Muscle of leg (tissue), 11 donors: Measurements from ENCODE around the gene SWAP70. TPM values are rescaled to one million over a fixed set of nuclear protein-coding genes. Genes with fewer than 3 reads are reported as not detected.

Experiments
- DNase-seq: peaks from one replicate; pipeline ENCODE4 v3.0.0; 2013
- H3K27ac ChIP-seq: one replicate; pipeline ENCODE4 v1.5.1; 2013; ENCODE audit warnings: mild to moderate bottlenecking, low read length, control low read depth
- H3K27me3 ChIP-seq: one replicate; pipeline ENCODE4 v1.6.1; 2013; ENCODE audit warnings: low read length; ENCODE audit not compliant: control insufficient read depth, insufficient read depth
- H3K36me3 ChIP-seq: one replicate; pipeline ENCODE4 v1.6.1; 2013; ENCODE audit warnings: low read length; ENCODE audit not compliant: control insufficient read depth, insufficient read depth
- H3K4me1 ChIP-seq: one replicate; pipeline ENCODE4 v1.6.1; 2013; ENCODE audit warnings: low read length; ENCODE audit not compliant: control insufficient read depth, insufficient read depth
- H3K4me3 ChIP-seq: one replicate; pipeline ENCODE4 v1.5.1; 2013; ENCODE audit warnings: low read length, control low read depth
- H3K9me3 ChIP-seq: replicated peaks from 2 replicates; pipeline ENCODE4 v1.6.1; 2013; ENCODE audit warnings: low read depth, low read length; ENCODE audit not compliant: control insufficient read depth
- WGBS: methylation state at CpG from one replicate; pipeline ENCODE4 v1.1.5; 2013; ENCODE audit warnings: missing lambda C conversion rate; ENCODE audit not compliant: insufficient coverage; 5-methylcytosine and 5-hydroxymethylcytosine counted together
- polyA plus RNA-seq, 8 donors: library from polyadenylated mRNA; unstranded; fragments of 120-200 nt; gene quantifications; one replicate each; pipeline versions ENCODE4 v1.2.1 to v1.2.3, GENCODE V29; 2013; ENCODE audit warnings: inconsistent platforms in 1 of 8, low replicate concordance in 1 of 8; ENCODE audit not compliant: insufficient read length in 8 of 8, insufficient read depth in 1 of 8
- total RNA-seq: library from RNA; stranded (reverse); fragments of 120-200 nt; gene quantifications from one replicate; pipeline ENCODE4 v1.2.4, GENCODE V29; 2013

The SWAP70 gene
- total and polyA plus RNA-seq, 9 donors, result 9.1 to 18.5 (median 12.4) TPM

DNA sequence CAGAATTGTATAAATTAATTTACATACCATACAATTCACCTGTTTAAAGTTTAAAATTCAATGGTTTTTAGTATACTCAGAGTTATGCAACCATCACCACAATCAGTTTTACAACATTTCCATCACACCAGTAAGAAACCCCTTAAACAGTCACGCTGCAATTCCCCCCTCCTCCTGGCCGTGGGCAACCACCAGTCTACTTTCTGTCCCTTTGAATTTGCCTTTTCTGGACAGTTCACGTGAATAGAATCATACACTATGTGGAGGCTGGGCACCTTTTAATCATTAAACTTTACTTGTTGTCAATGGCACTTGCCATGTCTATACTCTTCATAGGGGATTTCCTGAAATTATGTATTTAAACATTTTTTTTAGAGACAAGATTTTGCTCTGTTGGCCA, 20.1 kb upstream of the SWAP70 start:
- Histone ChIP-seq H3K27ac (no peak overlapping the region), H3K27me3 (no peaks in the 10 kb centered on the region), H3K9me3 (peaks cover 4% of the 10 kb centered on the region), H3K4me1 (no peaks in the 10 kb centered on the region), H3K36me3 (no peaks in the 10 kb centered on the region), H3K4me3 (no peak overlapping the region)
- WGBS, result 51% methylated on average over 2 of the region's 3 CpGs
- no peak for DNase-seq

DNA sequence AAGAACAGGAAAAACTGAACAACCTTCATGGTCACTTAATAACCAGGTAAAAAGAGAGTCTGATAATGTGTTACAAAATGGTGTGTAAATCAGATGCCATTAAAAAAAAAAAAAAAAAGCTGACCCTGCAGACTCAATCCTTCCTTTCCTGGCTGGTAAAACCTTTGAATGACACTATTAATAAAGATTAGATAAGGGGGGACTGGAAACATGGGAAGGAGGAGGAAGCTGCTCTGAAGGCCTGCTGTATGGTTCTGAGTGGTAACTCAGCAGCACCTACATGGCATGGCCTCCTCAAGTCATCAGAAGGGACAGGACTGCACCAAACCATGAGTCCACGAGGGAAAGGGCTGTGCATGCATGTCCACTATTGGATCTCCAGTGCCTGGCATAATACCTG, 18.0 kb upstream of the SWAP70 start:
- no peak for DNase-seq
- Histone ChIP-seq H3K4me1 (no peaks in the 10 kb centered on the region), H3K4me3 (no peak overlapping the region), H3K27me3 (no peaks in the 10 kb centered on the region), H3K27ac (no peak overlapping the region), H3K9me3 (peaks cover 8% of the 10 kb centered on the region), H3K36me3 (no peaks in the 10 kb centered on the region)
- WGBS, result 80% methylated on average over 1 of the region's 1 CpG

DNA sequence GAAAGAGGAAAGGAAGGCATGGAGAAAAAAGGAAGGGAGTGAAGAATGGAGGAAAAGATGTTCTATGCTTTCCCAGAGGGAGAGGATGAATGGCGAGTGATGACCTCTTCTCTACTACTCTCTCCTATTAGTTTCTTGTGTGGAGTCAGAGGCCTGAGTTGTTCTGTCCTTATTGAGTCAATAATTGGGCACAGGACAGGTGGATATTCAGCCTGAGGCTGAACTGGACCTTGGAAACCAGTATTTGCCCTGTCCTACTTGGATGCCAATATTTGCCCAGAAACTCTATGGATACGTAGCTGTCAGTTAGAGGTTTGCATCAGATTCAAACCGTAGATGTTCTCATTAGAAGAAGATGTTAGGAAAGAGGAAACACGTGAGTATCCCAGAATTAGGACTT, 17.6 kb upstream of the SWAP70 start:
- no peaks in the 10 kb centered on the region for H3K27me3 ChIP-seq
- no peak overlapping the region for H3K27ac ChIP-seq
- no peaks in the 10 kb centered on the region for H3K4me1 ChIP-seq
- peaks cover 8% of the 10 kb centered on the region for H3K9me3 ChIP-seq
- H3K4me3 ChIP-seq, result no peak overlapping the region
- DNase-seq, result no peak
- WGBS, result 100% methylated on average over 1 of the region's 4 CpGs
- no peaks in the 10 kb centered on the region for H3K36me3 ChIP-seq

DNA sequence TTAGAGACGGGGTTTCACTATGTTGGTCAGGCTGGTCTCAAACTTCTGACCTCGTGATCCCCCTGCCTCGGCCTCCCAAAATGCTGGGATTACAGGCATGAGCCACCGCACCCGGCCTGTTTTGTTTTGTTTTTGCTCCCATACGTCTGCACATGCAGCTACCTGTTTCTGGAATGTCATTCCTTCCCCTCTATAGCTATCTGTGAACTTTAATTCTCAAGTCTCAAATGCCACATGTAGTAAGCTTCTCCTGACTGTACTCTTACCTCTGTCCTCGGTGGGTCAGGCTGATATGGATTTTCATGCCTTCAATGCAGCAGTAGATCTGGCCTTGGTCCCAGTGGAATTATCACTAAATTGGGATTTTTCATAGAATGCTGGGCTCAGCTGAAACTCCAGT, 12.4 kb upstream of the SWAP70 start:
- no peaks in the 10 kb centered on the region for H3K4me1 ChIP-seq
- peaks cover 14% of the 10 kb centered on the region for H3K9me3 ChIP-seq
- DNase-seq, result no peak
- no peaks in the 10 kb centered on the region for H3K36me3 ChIP-seq
- H3K27me3 ChIP-seq, result no peaks in the 10 kb centered on the region
- no peak overlapping the region for H3K27ac ChIP-seq
- 88% methylated on average over 2 of the region's 7 CpGs for WGBS
- H3K4me3 ChIP-seq, result no peak overlapping the region

DNA sequence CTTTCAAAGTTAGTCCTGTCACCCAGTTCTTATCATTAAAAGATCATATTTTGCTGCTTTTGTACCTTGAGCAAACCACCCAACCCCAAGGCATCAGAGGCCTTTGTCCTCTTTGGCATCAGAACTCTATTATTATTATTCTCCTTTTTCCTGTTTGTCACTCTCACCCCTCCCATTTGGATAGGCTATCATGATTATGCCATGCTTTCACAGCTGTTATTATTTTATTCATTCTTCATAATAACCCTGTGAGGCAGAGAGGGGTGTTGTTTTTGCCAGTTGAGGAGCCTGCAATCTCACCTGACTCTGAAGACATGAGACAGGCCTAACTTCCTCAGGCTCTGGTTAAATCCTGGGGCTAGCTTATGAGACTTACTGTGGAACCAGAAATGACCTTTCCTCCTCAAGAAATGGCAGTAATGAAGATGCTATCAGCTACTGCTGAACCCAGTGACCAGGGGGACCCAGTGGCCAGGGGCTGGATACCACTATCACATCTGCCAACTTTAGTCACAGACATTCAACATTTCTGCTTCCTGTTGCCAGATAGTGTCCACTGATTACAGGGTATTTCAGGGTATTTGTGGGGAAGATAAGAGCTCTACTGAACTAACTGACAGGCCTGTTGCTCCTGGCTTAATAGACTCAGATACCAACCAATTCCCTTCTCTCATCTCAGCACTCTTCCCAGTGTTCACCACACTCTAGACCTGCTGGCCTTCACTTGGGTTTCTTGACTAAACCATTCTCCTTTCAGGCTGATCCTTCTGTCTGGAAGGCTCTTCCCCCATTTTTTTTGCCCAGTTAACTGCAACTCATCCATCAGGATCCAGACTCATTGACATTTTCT, 11.8 kb upstream of the SWAP70 start:
- H3K4me1 ChIP-seq, result no peaks in the 10 kb centered on the region
- no peak overlapping the region for H3K27ac ChIP-seq
- H3K27me3 ChIP-seq, result no peaks in the 10 kb centered on the region
- H3K36me3 ChIP-seq, result no peaks in the 10 kb centered on the region
- H3K9me3 ChIP-seq, result peaks cover 14% of the 10 kb centered on the region
- no peak for DNase-seq
- no peak overlapping the region for H3K4me3 ChIP-seq

DNA sequence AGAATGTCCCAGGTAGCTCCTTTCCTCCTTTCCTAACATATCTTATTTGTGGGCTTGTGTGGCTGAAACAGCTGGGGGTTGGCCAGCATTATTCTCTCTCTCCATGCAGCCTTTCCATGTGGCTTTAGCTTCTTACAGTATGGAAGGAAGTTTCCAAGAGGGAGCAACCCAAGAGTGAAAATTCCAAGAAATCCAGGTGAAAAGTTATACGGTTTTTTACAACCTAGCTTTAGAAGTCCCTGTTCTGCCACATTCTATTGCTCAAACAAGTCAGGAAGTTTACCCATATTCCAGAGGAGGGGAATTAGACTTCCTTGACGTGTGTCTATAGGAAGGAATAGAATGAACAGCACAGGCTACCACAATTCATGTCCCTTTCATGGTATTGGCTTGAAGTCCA, 10.0 kb upstream of the SWAP70 start:
- H3K27me3 ChIP-seq, result no peaks in the 10 kb centered on the region
- DNase-seq, result no peak
- no peaks in the 10 kb centered on the region for H3K4me1 ChIP-seq
- no peak overlapping the region for H3K4me3 ChIP-seq
- H3K27ac ChIP-seq, result no peak overlapping the region
- peaks cover 10% of the 10 kb centered on the region for H3K9me3 ChIP-seq
- H3K36me3 ChIP-seq, result no peaks in the 10 kb centered on the region
- WGBS, result no CpG with 5 or more reads among the region's 2 CpGs

DNA sequence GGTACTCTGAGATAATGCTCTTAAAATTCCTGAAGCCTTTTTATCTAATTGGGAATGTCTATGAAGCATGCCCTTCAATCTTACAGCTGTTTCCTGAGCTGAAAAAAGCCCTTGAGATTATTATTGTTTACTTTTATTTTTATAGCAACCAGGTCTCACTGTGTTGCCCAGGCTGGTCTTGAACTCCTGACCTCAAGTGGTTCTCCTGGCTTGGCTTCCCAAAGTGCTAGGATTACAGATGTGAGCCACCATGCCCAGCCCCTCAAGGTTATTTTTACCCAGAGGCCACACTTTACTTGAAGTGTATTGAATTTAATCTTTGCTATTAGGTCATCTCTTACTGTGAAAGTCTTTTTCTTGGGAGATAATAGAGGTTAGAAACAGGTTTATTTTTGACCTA, 7.0 kb upstream of the SWAP70 start:
- H3K4me1 ChIP-seq, result no peaks in the 10 kb centered on the region
- DNase-seq, result no peak

DNA sequence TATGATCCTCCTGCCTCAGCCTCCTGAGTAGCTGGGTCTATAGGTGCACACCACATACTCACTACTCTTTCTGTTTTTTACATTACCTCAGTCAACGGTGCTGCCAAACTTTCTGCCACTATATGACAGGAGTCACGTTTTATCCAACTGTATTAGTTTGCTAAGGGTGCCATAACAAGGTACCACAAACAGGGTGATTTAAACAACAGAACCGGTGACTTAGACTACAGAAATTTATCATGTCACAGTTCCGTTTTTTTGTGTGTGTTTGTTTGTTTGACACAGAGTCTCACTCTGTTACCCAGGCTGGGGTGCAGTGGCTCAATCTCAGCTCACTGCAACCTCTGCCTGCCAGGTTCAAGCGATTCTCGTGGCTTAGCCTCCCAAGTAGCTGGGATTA, 6.3 kb upstream of the SWAP70 start:
- Histone ChIP-seq H3K36me3 (no peaks in the 10 kb centered on the region), H3K4me3 (no peak overlapping the region), H3K27ac (no peak overlapping the region), H3K4me1 (no peaks in the 10 kb centered on the region), H3K27me3 (no peaks in the 10 kb centered on the region), H3K9me3 (peaks cover 6% of the 10 kb centered on the region)
- DNase-seq, result no peak
- 83% methylated on average over 1 of the region's 6 CpGs for WGBS

More for the DNA sequence above, 7.0 kb upstream of the SWAP70 start:
- Histone ChIP-seq H3K9me3 (peaks cover 6% of the 10 kb centered on the region), H3K27ac (no peak overlapping the region), H3K36me3 (no peaks in the 10 kb centered on the region), H3K27me3 (no peaks in the 10 kb centered on the region), H3K4me3 (no peak overlapping the region)

DNA sequence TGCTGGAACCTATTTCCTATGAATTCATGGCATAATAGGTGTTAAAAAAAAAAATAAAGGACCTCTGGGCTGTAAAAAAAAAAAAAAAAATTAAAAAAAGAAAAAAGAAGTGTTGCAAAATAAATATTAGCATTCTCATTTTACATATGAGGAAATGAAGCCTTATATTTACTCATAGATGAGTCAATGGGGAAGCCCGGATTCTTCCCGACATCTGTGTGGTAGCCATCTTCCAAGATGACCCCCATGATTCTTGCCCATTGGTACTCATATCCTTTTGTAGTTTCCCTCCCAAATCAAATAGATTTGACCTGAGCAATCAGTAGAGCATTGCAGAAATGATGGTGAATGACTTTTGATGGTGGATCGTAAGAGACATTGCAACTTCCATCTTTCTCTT, 3.0 kb upstream of the SWAP70 start:
- no peak overlapping the region for H3K27ac ChIP-seq
- no CpG with 5 or more reads among the region's 3 CpGs for WGBS

DNA sequence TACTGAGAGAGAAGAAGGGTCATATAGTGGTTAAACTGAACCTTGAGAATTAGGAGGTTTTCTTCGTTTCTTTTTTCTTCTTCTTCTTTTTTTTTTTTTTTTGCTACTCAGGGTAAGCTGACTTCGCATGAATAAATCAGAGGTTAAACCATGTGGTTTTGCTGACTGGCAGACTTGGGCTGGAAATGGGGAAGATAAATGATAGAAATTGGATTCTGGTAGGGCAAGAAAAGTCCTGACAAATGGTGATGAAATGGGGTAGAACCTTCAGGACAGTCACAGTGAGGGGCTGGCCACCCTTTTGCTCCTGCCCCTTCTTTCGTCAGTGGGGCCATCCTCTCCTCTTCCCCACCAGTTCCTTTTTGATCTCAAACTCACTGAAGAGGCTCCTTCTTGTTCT, 1.6 kb upstream of the SWAP70 start:
- peak; percentile 67 for DNase-seq
- H3K4me1 ChIP-seq, result peaks cover 12% of the 10 kb centered on the region
- no peaks in the 10 kb centered on the region for H3K36me3 ChIP-seq
- H3K27ac ChIP-seq, result no peak overlapping the region
- H3K27me3 ChIP-seq, result peaks cover 2% of the 10 kb centered on the region
- WGBS, result 56% methylated on average over 1 of the region's 3 CpGs
- no peak overlapping the region for H3K4me3 ChIP-seq
- peaks cover 6% of the 10 kb centered on the region for H3K9me3 ChIP-seq

More for the DNA sequence above, 3.0 kb upstream of the SWAP70 start:
- DNase-seq, result no peak
- Histone ChIP-seq H3K27me3 (peaks cover 2% of the 10 kb centered on the region), H3K4me3 (no peak overlapping the region), H3K36me3 (no peaks in the 10 kb centered on the region), H3K9me3 (peaks cover 8% of the 10 kb centered on the region), H3K4me1 (peaks cover 12% of the 10 kb centered on the region)
